Calu3 (cell line): ENCODE measurements around the gene RGS13. TPM values are rescaled to one million over a fixed set of nuclear protein-coding genes. Genes with fewer than 3 reads are reported as not detected.
A peak's percentile ranks its signal among the peaks of the same experiment; 100 is the strongest.

Experiments
- BruUV-seq: library from RNA; stranded (reverse); fragments of 400-500 nt; replicated peaks from 2 replicates; lab custom pipeline; 2021; lab: Mats Ljungman, UMichigan
- CTCF ChIA-PET: fragments of 300-600 bp; sonication (Branson Sonifier 250); formaldehyde crosslinking; loops from one replicate; lab custom pipeline; 2022; ENCODE audit warnings: antibody characterized with exemption; lab: Charles Lee
- DNase-seq: peaks from one replicate; pipeline ENCODE4 v3.0.0; 2022
- H3K27ac Mint-ChIP-seq: one replicate; pipeline ENCODE4 v1.8.0; 2022; ENCODE audit warnings: mixed read lengths; ENCODE audit not compliant: unreplicated experiment
- H3K27me3 Mint-ChIP-seq: one replicate; pipeline ENCODE4 v1.8.0; 2022; ENCODE audit warnings: mixed read lengths; ENCODE audit not compliant: unreplicated experiment
- H3K36me3 Mint-ChIP-seq: one replicate; pipeline ENCODE4 v1.8.0; 2022; ENCODE audit warnings: mild to moderate bottlenecking, moderate library complexity, mixed read lengths; ENCODE audit not compliant: insufficient read depth, unreplicated experiment
- H3K4me1 Mint-ChIP-seq: one replicate; pipeline ENCODE4 v1.8.0; 2022; ENCODE audit warnings: mild to moderate bottlenecking, low read depth, mixed read lengths; ENCODE audit not compliant: unreplicated experiment
- H3K4me3 Mint-ChIP-seq: one replicate; pipeline ENCODE4 v1.8.0; 2022; ENCODE audit warnings: mild to moderate bottlenecking, low read depth, moderate library complexity, mixed read lengths; ENCODE audit not compliant: unreplicated experiment
- H3K9me3 Mint-ChIP-seq: one replicate; pipeline ENCODE4 v1.8.0; 2022; ENCODE audit warnings: low read depth, mixed read lengths; ENCODE audit not compliant: unreplicated experiment
- CTCF ChIP-seq: fragments of 200-600 bp; IDR thresholded peaks from one replicate; pipeline ENCODE4 v1.8.0; 2022; ENCODE audit warnings: antibody characterized with exemption; ENCODE audit not compliant: unreplicated experiment
- intact Hi-C: fragments of 100-400 bp; cut with micrococcal nuclease; formaldehyde crosslinking; loops from one replicate; pipeline ENCODE4 v1.10.0; 2022; ENCODE audit not compliant: unreplicated experiment
- total RNA-seq: library from RNA; stranded (reverse); gene quantifications from 2 replicates; pipeline ENCODE4 v1.2.3, GENCODE V29; 2022

Gene RGS13
- total RNA-seq, 1 experiment from 2014 or later, result not detected

GRCh38 chr1:192697771-192698170 lies 61.8 kb downstream of the RGS13 start:
- no peak for DNase-seq
- H3K27ac Mint-ChIP-seq, result no peak overlapping the region
- H3K4me3 Mint-ChIP-seq, result no peak overlapping the region
- CTCF ChIA-PET, result no interaction called here
- no peaks in the 10 kb centered on the region for H3K27me3 Mint-ChIP-seq
- no TSS peak for BruUV-seq
- peaks cover 2% of the 10 kb centered on the region for H3K9me3 Mint-ChIP-seq
- no peak for TF ChIP-seq CTCF
- H3K36me3 Mint-ChIP-seq, result no peaks in the 10 kb centered on the region
- intact Hi-C loops, result loop anchor here (2.0 kb wide), 1 partner anchor 57 kb away; no protein-coding TSS in a partner anchor
- H3K4me1 Mint-ChIP-seq, result peaks cover 14% of the 10 kb centered on the region

GRCh38 chr1:192698731-192699130 lies 62.8 kb downstream of the RGS13 start:
- Mint-ChIP-seq H3K4me3 (no peak overlapping the region), H3K27me3 (no peaks in the 10 kb centered on the region), H3K4me1 (peaks cover 14% of the 10 kb centered on the region), H3K36me3 (no peaks in the 10 kb centered on the region), H3K9me3 (no peaks in the 10 kb centered on the region), H3K27ac (no peak overlapping the region)
- intact Hi-C loops, result loop anchor here (2.0 kb wide), 1 partner anchor 58 kb away; no protein-coding TSS in a partner anchor
- BruUV-seq, result no TSS peak
- TF ChIP-seq CTCF, result no peak
- CTCF ChIA-PET, result no interaction called here
- DNase-seq, result no peak

DNA sequence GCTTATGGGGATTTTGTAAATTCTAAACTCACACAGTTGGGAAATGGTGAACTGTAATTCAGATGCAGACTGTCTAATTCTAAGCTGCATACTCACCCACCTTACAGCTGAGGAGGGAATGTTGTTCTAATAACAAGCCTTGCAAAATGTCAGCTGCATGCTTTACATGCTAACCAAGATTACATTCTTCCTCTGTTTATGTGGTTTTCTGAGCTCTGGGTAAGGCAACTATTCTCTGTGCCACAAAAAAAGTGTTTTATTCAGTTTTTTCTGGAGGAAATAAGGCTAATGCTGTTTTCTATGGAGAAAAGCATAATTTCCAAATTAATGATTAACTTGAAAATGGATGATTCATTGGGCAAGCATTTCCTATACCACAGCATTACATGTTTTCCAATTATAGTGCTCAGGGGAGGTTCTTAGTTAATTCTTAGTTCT lies 64.9 kb downstream of the RGS13 start:
- TF ChIP-seq CTCF, result no peak
- CTCF ChIA-PET, result interaction anchor here (0.8 to 2.9 kb wide), 4 partner anchors 27 to 106 kb away, joined by 3 to 16 read pairs (median 4); no protein-coding TSS in a partner anchor
- Mint-ChIP-seq H3K4me1 (peaks cover 14% of the 10 kb centered on the region), H3K27ac (peak overlapping the region; percentile 86), H3K4me3 (no peak overlapping the region), H3K36me3 (no peaks in the 10 kb centered on the region), H3K27me3 (no peaks in the 10 kb centered on the region), H3K9me3 (no peaks in the 10 kb centered on the region)
- intact Hi-C loops, result loop anchor here (1.0 to 5.0 kb wide), 5 partner anchors 69 to 316 kb away; no protein-coding TSS in a partner anchor
- BruUV-seq, result no TSS peak
- DNase-seq, result peak; percentile 38

DNA sequence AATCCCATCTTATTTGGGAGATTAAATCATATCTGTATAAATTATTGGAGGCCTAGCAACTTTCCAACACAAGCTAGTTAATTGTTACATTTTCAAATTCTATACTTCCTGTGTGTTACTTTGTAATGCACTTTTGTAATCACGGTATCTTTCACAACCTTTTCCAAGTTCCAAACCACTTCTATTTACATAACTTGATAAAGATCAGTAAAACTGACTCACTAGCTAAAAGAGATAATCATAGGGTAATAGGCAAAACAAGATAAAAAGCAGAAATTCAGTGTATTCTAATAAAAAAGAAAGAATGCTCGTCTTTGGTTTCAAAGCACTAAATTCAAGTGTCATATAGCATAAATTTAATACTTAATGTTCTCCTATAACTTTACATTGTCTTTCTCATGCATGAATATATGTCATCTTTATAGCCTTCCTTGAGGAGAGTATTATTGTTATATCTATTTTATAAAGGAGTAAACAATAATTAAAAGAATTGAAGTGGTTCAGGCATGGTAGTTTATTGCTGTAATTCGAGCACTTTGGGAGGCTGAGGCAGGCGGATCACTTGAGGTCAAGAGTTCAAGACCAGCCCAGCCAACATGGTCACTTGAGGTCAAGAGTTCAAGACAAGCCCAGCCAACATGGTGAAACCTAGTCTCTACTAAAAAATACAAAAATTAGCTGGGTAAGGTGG lies 66.4 kb downstream of the RGS13 start:
- peak overlapping the region; percentile 69 for H3K27ac Mint-ChIP-seq
- CTCF ChIA-PET, result interaction anchor here (2.9 kb wide), 1 partner anchor 105 kb away, joined by 16 read pairs; no protein-coding TSS in a partner anchor
- H3K9me3 Mint-ChIP-seq, result no peaks in the 10 kb centered on the region
- peak; percentile 21 for DNase-seq
- no peak for TF ChIP-seq CTCF
- no TSS peak for BruUV-seq
- H3K4me3 Mint-ChIP-seq, result no peak overlapping the region
- H3K4me1 Mint-ChIP-seq, result peaks cover 14% of the 10 kb centered on the region
- intact Hi-C loops, result loop anchor here (5.0 kb wide), 3 partner anchors 70 to 315 kb away; no protein-coding TSS in a partner anchor
- H3K27me3 Mint-ChIP-seq, result no peaks in the 10 kb centered on the region
- H3K36me3 Mint-ChIP-seq, result no peaks in the 10 kb centered on the region
